CD4-positive, alpha-beta T cell treated with Interleukin-12 subunit alpha and Interleukin-12 subunit beta, for 1 hour (primary cell): ENCODE results near the gene METTL8.
"Not testable (repeated sequence)": the region's sequence is repeated elsewhere in the genome, so short reads cannot be mapped to it uniquely, and the experiment has no call there.

Experiments
- DNase-seq: peaks from one replicate; pipeline ENCODE4 v3.0.0-alpha.2; 2020

METTL8 gene

GRCh38 chr2:171344182-171344581 lies 89.6 kb downstream of the METTL8 start:
- DNase-seq, result no peak

DNA sequence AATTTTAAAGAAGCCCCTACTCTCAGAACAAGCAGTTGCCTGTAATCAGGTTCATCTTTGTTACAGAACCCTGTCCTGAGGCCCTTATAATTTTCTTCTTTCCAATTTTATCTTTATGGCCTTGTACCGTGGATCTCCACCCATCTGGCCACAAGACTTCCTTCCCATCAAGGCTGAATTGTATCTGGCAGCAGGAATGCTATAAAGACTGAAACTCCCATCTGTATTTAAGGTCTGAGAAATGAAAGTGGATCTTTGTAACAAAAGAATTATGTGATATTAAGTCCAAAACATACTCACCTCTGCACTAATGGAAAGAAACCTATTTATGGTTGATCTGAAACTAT lies 91.8 kb downstream of the METTL8 start:
- no peak for DNase-seq

DNA sequence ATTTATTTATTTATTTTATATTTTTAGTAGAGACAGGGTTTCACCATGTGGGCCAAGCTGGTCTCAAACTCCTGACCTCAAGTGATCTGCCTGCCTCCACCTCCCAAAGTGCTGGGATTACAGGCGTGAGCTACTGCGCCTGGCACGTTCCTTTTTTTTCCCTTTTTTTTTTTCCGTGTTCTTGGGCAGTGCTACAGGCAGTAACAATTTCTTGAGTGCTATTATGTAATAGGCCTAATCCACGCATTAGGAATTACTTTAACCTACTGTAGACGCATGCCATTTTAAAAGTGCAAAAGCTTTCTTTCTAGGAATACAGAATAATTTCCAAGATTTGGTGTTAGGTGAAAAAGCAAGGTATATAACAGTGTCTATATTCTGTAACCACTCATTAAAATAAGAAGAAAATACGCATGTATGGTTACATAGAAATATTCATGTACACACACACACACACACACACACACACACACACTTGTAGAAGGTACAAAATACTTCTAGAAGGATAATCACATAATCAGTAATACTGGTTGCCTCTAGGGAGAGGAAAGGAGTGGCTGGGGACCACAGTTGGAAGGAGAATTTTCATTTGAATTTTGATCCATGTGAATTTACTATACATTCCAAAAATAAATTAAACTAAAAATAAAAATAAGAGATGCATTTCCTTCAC lies 92.3 kb downstream of the METTL8 start:
- DNase-seq, result no peak

DNA sequence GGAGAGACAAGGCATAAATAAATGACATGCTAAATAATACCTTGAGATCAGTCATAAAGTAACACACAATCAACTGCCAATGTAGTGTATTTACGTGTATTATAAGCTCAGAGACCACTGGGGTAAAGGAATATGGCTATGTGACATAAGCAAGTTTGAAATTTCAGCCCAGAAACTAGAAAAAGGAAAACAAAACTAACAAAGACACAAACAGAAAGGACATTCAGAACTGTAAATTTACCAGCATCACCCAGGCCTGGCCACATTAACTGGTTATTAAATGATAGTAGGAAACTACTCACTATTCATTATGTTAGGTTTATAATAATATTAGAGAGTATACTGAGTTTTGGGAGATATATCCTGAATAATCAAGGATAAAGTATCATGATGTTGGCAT lies 98.8 kb downstream of the METTL8 start:
- DNase-seq, result no peak

- no peak for DNase-seq
Observed at GRCh38 chr2:171334171-171334570, 99.6 kb downstream of the METTL8 start.

DNA sequence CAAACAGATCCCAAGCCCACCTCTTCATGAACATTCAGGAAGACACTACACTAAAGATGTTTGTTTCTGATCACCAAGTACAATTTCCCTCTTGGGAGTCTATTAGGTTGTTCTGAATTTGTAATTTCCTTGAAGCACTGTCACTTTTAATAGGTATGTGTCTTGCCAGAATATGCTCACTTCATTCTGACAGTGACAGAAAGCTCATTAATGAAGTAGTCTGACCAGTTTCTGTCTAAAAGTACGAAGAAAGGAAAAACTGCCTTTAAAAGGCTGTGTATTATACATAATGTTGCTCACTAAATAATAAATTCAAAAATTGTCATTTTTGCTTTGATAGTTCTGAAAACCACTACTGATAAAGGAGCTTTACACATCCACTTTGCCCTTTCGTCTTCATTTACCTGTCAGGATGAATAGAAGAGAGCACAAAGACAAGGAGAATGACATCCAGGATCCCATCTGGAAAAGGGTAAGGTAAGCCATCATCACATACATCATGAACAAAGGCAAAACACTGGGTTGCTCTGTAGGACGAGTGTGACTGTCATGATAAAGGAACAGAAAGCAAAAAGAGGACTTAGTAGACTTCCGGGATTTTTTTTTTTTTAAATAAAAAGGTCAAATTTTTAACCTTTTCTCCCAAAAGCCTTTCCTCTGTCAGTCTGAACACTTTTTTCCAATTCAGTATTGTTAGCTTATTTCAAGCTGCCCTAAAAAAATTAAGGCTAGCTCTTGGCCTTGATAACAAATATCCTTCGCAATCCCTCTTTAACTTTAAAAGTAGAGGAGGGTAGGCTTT lies 103.4 kb downstream of the METTL8 start:
- no peak for DNase-seq

DNA sequence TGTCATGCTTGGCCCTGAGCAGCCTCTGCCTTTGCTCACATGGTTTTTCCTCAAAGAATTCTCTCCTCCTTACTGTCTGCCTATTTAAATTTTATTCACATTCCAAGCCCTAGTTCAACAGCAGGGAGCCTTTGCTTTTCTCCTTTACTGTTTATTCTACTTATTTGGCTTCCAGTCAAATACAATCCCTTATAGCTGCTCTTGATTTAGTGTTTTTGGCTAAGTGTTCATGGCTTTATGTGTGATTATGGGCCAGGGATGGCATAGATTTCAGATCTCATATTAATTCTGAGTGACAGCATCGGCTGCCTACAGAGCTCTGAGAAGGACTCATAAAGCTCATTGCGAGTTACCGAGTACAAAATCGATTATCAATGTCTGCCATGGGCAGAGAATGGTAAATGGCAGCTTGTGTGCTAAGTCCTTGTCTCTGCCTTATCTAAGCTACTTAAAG lies 106.7 kb downstream of the METTL8 start:
- no peak for DNase-seq

DNA sequence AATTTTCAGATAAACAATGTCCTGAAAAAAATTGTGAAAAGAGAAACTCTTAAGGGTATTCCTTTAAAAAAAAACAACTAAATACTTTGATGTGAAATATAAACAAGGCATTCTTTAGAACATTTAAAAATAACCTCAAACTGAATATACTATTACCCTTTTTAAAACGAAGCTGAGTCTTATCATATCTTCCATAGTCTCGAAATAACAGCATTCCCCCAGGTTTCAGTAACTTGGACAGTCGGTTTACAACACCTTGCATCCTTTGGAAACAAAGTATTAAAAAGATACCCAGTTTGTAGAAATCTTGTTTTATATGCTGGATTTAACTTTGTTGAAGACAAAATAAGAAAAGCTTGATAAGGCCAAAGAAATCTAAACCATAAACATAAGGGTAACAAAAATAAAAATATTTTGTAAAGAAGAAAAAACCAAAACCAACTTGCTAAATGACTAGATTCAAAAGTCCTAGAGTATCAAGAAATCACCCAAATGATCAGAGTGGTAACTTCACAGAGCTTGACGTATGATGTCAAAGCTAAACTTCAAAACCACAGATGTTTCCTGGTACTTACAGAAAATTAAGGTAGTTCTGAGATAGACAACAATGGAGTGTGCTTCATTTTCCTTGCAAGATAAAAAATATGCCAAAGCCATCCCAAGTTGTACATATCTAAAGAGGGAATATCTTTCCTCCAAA lies 107.8 kb downstream of the METTL8 start:
- DNase-seq, result peak; percentile 52

- DNase-seq, result no peak
Observed at GRCh38 chr2:171323971-171324528, 109.7 kb downstream of the METTL8 start.

DNA sequence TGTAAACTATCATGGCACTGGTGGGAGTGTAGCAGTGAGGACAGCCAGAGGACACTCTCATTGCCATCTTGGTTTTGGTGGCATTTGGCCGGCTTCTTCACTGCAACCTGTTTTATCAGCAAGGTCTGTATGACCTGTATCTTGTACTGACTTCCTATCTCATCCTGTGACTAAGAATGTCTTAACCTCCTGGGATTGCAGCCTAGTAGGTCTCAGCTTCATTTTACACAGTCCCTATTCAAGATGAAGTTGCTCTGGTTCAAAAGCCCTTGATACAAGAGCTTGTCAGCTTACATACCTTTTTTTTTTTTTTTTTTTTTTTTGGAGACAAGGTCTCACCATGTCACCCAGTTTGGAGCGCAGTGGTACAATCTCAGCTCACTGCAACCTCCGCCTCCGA lies 110.9 kb downstream of the METTL8 start:
- DNase-seq, result no peak

GRCh38 chr2:171320731-171321130 lies 113.1 kb downstream of the METTL8 start:
- DNase-seq, result no peak

- no peak for DNase-seq
Observed at GRCh38 chr2:171320208-171320621, 113.6 kb downstream of the METTL8 start.

- peak; percentile 59 for DNase-seq
Observed at GRCh38 chr2:171319164-171319810, 114.5 kb downstream of the METTL8 start.

- no peak for DNase-seq
Observed at GRCh38 chr2:171318463-171318934, 115.3 kb downstream of the METTL8 start.

- no peak for DNase-seq
Observed at GRCh38 chr2:171317492-171318125, 116.2 kb downstream of the METTL8 start.

DNA sequence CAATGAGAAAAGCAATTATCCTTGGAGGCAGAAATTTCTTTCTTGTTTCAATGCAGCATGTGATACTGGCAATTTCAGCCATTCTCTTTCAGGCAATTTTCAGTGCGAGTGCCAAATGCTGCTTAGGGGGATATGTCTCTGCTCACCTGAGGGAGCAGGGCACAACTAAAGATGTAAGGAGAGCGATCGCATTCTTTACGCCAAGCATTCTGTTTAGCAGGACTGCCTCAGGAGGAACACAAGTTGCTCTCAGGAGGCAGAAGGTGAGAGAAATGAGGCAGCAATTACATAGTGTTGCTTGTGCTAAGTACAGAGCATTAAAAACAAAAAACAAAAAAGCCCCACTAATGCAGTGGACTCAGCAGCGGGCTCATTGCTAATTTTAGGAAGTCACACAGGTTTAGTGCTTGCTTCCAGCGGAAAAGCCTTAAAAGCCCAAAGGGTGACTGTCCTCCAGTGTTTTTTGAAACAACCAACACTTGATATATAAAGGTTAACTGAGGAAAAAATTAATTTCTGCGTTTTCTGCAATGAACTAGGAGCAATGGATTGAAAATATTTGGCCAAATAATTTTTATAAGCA lies 116.9 kb downstream of the METTL8 start:
- DNase-seq, result no peak

- DNase-seq, result no peak
Observed at GRCh38 chr2:171316220-171316619, 117.6 kb downstream of the METTL8 start.

DNA sequence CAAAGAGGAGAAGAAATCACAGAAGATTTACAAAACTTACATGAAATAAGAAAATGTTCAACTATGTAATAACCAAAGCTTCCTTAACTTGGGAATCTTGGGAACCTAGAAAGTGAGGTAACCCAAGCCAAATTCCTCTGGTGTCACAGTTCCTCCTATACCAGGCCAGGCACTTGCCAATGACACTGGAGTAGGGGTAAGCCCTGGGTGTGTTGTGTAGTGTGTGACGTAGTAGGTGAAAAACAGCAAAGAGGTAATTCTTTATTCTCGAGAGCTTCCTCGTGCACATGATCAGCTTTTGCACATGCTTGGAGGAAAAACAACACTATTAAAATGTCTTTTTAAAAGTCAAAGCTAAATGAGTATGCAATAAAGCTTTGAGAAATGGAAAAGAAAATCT lies 118.0 kb downstream of the METTL8 start:
- no peak for DNase-seq

- not testable (repeated sequence) for DNase-seq
Observed at GRCh38 chr2:171312182-171312581, 121.6 kb downstream of the METTL8 start.

DNA sequence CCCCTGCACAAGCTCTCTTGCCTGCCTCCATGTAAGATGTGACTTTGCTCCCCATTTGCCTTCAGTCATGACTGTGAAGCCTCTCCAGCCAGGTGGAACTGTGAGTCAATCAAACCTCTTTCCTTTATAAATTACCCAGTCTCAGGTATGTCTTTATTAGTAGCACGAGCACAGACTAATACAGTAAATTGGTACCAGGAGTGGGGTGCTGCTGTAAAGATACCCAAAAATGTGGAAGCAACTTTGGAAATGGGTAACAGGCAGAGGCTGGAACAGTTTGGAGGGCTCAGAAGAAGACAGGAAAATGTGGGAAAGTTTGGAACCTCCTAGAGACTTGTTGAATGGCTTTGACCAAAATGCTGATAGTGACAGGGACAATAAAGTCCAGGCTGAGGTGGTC lies 122.2 kb downstream of the METTL8 start:
- not testable (repeated sequence) for DNase-seq

DNA sequence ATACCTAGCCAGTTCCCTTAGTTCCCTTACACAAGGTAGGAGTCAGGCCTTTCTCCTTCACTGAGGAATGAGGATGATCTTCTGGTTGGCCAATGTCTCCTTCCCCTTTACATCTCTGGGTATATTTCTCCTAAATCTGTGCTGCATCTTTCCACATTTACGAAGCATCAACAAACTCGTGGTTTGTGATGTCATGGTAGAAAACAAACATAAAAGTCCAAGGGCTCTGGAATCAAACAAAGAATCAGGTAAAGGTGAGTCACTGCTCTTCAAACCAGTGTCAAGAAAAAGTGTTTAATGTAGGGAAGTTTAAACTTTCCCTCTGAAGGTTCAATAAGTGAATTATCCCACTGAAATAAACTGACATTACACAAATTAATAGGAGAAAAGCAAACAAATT lies 122.9 kb downstream of the METTL8 start:
- no peak for DNase-seq
